Suprapubic skin (tissue), 4 donors: ENCODE results near the gene TACR1. TPM values are rescaled to one million over a fixed set of nuclear protein-coding genes. Genes with fewer than 3 reads are reported as not detected.
"Not testable (repeated sequence)": the region's sequence is repeated elsewhere in the genome, so short reads cannot be mapped to it uniquely, and the experiment has no call there.

Experiments
- DNase-seq, 2 donors: peaks; one replicate each; pipeline ENCODE4 v3.0.0-alpha.2; 2019; ENCODE audit warnings: low spot score in 2 of 2
- H3K27ac ChIP-seq: fragments of 200-600 bp; sonication (generic); one replicate; pipeline ENCODE4 v1.5.1; 2019
- H3K27me3 ChIP-seq: fragments of 200-600 bp; sonication (generic); one replicate; pipeline ENCODE4 v1.5.1; 2019
- H3K36me3 ChIP-seq: fragments of 200-600 bp; sonication (generic); one replicate; pipeline ENCODE4 v1.5.1; 2019
- H3K4me1 ChIP-seq: fragments of 200-600 bp; sonication (generic); one replicate; pipeline ENCODE4 v1.5.1; 2019
- H3K4me3 ChIP-seq: fragments of 200-600 bp; sonication (generic); one replicate; pipeline ENCODE4 v1.5.1; 2019; ENCODE audit warnings: mild to moderate bottlenecking
- H3K9me3 ChIP-seq: fragments of 200-600 bp; sonication (generic); one replicate; pipeline ENCODE4 v1.5.1; 2019
- EP300 ChIP-seq: sonication (generic); formaldehyde crosslinking; IDR thresholded peaks from one replicate; pipeline ENCODE4 v1.6.1; 2017; ENCODE audit warnings: antibody characterized with exemption
- POLR2A ChIP-seq, 2 donors: fragments of 450-650 bp; IDR thresholded peaks; one replicate each; pipeline ENCODE4 v1.6.1; 2017; ENCODE audit warnings: antibody characterized with exemption in 2 of 2, mild to moderate bottlenecking in 2 of 2, moderate library complexity in 2 of 2
- POLR2AphosphoS5 ChIP-seq, 3 donors: sonication (generic); formaldehyde crosslinking; IDR thresholded peaks; one replicate each; pipeline ENCODE4 v1.6.1; 2017; ENCODE audit warnings: antibody characterized with exemption in 3 of 3
- WGBS: methylation state at CpG from one replicate; pipeline ENCODE4 v1.1.5; 2018; 5-methylcytosine and 5-hydroxymethylcytosine counted together
- total RNA-seq, 4 donors: library from RNA; depleted of rRNA; stranded (reverse); fragments of >200 nt; gene quantifications; one replicate each; pipeline ENCODE4 v1.1.0, GENCODE V29; 2016
- TF ChIP-seq, protein P1 (sequence below), 2 donors: fragments of 200-600 bp in 1 of 2; fragments of 450-650 bp in 1 of 2; sonication (generic) in 1 of 2; IDR thresholded peaks; one replicate each; pipeline ENCODE4 v1.5.1; 2016 to 2019; ENCODE audit warnings: antibody characterized with exemption in 2 of 2, mild to moderate bottlenecking in 1 of 2, moderate library complexity in 1 of 2

Gene TACR1, protein sequence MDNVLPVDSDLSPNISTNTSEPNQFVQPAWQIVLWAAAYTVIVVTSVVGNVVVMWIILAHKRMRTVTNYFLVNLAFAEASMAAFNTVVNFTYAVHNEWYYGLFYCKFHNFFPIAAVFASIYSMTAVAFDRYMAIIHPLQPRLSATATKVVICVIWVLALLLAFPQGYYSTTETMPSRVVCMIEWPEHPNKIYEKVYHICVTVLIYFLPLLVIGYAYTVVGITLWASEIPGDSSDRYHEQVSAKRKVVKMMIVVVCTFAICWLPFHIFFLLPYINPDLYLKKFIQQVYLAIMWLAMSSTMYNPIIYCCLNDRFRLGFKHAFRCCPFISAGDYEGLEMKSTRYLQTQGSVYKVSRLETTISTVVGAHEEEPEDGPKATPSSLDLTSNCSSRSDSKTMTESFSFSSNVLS
- 1 to 10 TPM in 2 of 4 donors, under 1 TPM in 2; 0.55 to 4.8 (median 2.4) TPM for total RNA-seq

DNA sequence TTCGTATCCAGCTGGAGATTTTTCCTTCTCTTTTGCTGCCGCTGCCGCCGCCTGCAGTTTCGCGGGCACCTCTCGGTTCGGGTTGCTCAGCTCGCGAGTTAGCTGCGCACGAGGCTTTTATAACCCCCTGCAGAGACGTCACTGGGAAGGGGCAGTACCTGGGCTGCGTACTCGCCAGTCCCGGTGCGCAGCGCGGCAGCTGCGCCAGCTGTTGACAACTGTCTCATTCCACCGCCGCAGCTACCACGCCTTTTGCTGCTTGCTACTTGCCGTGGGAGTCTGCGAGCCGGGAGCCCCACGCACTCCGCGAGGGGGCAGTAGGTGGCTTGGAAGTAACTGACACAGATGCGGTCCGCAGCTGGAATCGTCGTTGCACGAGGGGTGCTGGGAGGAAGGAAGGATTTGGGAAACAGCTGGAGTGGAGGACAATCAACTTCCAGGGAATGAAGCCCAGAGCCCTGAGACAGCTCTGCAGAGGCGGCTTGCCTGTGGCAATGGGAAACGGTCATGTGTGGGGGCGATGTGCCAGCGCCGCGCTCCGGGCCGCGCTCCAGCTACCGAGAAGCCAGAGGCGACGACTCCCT lies at the start of gene TACR1:
TSS of gene TACR1 (minus strand) at position 93 of the 584 bp plus-strand sequence. CDS start 586 bp downstream, outside the sequence.
- no peaks in the 10 kb centered on the region for H3K9me3 ChIP-seq
- WGBS, result under 1% methylated on average over 46 of the region's 46 CpGs
- peak within 1 kb of the TSS; percentile 43 for H3K4me3 ChIP-seq
- TF ChIP-seq, protein P1, sequence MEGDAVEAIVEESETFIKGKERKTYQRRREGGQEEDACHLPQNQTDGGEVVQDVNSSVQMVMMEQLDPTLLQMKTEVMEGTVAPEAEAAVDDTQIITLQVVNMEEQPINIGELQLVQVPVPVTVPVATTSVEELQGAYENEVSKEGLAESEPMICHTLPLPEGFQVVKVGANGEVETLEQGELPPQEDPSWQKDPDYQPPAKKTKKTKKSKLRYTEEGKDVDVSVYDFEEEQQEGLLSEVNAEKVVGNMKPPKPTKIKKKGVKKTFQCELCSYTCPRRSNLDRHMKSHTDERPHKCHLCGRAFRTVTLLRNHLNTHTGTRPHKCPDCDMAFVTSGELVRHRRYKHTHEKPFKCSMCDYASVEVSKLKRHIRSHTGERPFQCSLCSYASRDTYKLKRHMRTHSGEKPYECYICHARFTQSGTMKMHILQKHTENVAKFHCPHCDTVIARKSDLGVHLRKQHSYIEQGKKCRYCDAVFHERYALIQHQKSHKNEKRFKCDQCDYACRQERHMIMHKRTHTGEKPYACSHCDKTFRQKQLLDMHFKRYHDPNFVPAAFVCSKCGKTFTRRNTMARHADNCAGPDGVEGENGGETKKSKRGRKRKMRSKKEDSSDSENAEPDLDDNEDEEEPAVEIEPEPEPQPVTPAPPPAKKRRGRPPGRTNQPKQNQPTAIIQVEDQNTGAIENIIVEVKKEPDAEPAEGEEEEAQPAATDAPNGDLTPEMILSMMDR (IDR thresholded peaks at IDR 0.05), result peak; percentile 4 to 20
- no peak for TF ChIP-seq POLR2A (IDR thresholded peaks at IDR 0.05)
- TF ChIP-seq POLR2AphosphoS5 (IDR thresholded peaks at IDR 0.05), result peak in 1 of 3 donors; percentile 10
- H3K36me3 ChIP-seq, result no peaks in the 10 kb centered on the region
- DNase-seq, result peak in 1 of 2 donors; percentile 71
- no peak within 1 kb of the TSS for H3K27ac ChIP-seq
- H3K27me3 ChIP-seq, result peaks cover 62% of the 10 kb centered on the region
- H3K4me1 ChIP-seq, result peaks cover 22% of the 10 kb centered on the region

DNA sequence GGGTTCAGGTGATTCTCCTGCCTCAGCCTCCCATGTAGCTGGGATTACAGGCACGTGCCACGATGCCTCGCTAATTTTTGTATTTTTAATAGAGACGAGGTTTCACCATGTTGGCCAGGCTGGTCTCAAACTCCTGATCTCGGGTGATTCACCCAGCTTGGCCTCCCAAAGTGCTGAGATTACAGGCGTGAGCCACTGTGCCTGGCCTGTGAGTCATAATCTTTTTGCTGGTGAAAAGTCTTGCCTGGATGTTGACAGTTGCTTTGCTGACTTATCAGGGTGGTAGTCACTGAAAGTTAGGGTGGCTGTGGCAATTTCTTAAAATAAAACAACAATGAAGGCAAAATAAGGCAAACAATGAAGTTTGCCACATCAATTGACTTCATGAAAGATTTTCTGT lies 49.3 kb upstream of the TACR1 start:
- H3K9me3 ChIP-seq, H3K4me1 ChIP-seq, DNase-seq, H3K27ac ChIP-seq, H3K36me3 ChIP-seq, H3K27me3 ChIP-seq, H3K4me3 ChIP-seq: not testable (repeated sequence)
- WGBS, result 93% methylated on average over 6 of the region's 6 CpGs

DNA sequence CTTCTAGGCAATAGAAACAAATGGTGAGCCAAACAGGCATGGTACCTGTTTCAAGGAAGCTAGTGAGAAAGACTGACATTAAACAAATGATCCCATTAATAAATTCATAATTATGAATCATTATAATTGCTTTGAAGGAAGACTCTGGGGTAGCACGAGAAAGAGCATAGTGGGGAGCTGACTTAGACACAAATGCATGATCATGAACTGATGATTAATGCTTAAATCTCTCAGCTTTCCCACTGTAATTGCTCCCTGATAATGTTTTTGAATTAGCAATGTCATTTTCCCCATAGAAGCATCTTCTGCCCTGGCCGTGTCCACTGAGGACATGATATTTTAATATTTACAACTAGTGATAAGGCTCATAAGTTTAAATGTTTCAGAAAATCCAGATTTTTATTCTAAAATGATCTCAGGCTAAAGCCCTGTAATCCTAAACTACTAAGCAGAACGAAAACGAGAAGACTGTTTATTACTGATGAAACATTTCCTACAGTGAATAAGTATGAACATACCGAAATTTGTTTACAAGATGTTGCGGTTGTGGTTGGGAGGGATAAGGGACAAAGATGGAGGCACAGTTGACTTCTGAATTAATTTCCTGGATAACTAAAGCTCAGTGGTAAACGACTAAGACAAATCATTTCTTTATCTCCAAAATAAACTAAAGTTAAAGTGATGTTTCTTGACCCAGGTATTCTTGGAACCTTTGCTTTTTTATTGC lies 47.3 kb upstream of the TACR1 start:
- Histone ChIP-seq H3K27me3 (no peaks in the 10 kb centered on the region), H3K9me3 (peaks cover 16% of the 10 kb centered on the region), H3K27ac (no peak overlapping the region), H3K4me1 (no peaks in the 10 kb centered on the region), H3K4me3 (no peak overlapping the region), H3K36me3 (no peaks in the 10 kb centered on the region)
- TF ChIP-seq POLR2AphosphoS5 (IDR thresholded peaks at IDR 0.05) (no peak), POLR2A (IDR thresholded peaks at IDR 0.05) (no peak), EP300 (no peak)
- TF ChIP-seq, protein P1 (IDR thresholded peaks at IDR 0.05), result no peak
- whole genome bisulfite sequencing, result 84% methylated on average over 7 of the region's 7 CpGs
- DNase-seq, result no peak

DNA sequence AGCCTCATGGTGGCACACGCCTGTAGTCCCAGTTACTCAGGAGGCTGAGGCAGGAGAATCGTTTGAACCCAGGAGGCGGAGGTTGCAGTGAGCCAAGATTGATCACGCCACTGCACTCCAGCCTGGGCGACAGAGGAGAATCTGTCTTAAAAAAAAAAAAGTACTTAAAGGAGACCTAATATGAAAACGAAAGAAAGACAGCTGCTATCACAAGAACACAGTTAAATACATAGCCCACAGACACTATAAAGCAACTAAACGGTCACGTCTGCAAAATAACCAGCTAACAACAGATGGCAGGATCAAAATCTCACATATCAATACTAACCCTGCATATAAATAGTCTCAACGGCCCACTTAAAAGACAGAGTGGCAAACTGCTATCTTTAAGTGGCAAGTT lies 43.9 kb upstream of the TACR1 start:
- TF ChIP-seq POLR2AphosphoS5 (IDR thresholded peaks at IDR 0.05) (no peak), EP300 (no peak), POLR2A (IDR thresholded peaks at IDR 0.05) (no peak)
- TF ChIP-seq, protein P1 (IDR thresholded peaks at IDR 0.05), result no peak
- Histone ChIP-seq H3K36me3 (no peaks in the 10 kb centered on the region), H3K4me1 (no peaks in the 10 kb centered on the region), H3K9me3 (peaks cover 10% of the 10 kb centered on the region), H3K4me3 (no peak overlapping the region), H3K27ac (no peak overlapping the region), H3K27me3 (no peaks in the 10 kb centered on the region)
- 95% methylated on average over 9 of the region's 9 CpGs for WGBS
- no peak for DNase-seq

DNA sequence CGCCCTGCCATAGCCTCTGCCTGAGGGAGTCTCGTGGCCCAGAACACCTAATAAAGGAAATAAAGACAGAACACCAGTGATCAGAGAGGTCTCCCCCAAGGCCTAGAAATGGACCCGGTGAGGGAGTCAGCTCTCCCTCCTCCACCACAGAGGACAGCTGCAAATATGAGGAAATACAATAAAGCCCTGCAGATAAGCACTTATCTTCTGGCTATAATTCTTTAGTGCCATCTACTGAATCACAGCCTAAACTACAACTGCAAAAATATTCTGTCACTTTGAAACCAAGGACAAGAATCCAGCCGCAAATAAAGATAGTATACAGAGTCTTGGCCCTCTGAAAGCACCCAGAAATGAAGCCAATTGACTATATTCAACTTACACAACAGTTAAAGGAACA lies 42.4 kb upstream of the TACR1 start:
- DNase-seq, result no peak
- TF ChIP-seq, protein P1 (IDR thresholded peaks at IDR 0.05), result no peak
- TF ChIP-seq POLR2AphosphoS5 (IDR thresholded peaks at IDR 0.05), result no peak
- no peak for TF ChIP-seq POLR2A (IDR thresholded peaks at IDR 0.05)
- TF ChIP-seq EP300, result no peak
- Histone ChIP-seq H3K27ac (no peak overlapping the region), H3K9me3 (peaks cover 10% of the 10 kb centered on the region), H3K27me3 (no peaks in the 10 kb centered on the region), H3K36me3 (no peaks in the 10 kb centered on the region), H3K4me1 (no peaks in the 10 kb centered on the region), H3K4me3 (no peak overlapping the region)
- 86% methylated on average over 4 of the region's 4 CpGs for WGBS
